Measurements from ENCODE around the gene ZNF500. TPM values are rescaled to one million over a fixed set of nuclear protein-coding genes. Genes with fewer than 3 reads are reported as not detected.
"Not testable (repeated sequence)": the region's sequence is repeated elsewhere in the genome, so short reads cannot be mapped to it uniquely, and the experiment has no call there.

Gene ZNF500
- total RNA-seq, 3 donors from 2014 or later: 8.2 to 17.0 (median 16.4) TPM

DNA sequence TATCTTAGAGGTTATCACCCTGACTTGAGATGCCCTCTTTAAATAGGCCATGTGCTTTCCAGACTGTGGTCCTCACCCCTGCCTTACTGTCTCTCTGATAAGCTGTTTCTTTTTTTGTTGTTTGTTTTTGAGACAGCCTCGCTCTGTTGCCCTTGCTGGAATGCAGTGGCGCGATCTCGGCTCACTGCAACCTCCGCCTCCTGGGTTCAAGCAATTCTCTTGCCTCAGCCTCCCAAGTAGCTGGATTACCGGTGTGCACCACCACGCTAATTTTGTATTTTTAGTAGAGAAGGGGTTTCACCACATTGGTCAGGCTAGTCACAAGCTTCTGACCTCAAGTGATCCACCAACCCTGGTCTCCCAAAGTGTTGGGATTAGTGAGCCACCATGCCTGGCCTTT is 21.9 kb upstream of the ZNF500 start:
- Histone ChIP-seq H3K9me3 (no peaks in the 10 kb centered on the region), H3K36me3 (no peaks in the 10 kb centered on the region), H3K27ac (no peak overlapping the region), H3K27me3 (no peaks in the 10 kb centered on the region), H3K4me1 (no peaks in the 10 kb centered on the region), H3K4me3 (no peak overlapping the region)
- no peak for TF ChIP-seq POLR2AphosphoS5 (IDR thresholded peaks at IDR 0.05)
- TF ChIP-seq, protein P1, sequence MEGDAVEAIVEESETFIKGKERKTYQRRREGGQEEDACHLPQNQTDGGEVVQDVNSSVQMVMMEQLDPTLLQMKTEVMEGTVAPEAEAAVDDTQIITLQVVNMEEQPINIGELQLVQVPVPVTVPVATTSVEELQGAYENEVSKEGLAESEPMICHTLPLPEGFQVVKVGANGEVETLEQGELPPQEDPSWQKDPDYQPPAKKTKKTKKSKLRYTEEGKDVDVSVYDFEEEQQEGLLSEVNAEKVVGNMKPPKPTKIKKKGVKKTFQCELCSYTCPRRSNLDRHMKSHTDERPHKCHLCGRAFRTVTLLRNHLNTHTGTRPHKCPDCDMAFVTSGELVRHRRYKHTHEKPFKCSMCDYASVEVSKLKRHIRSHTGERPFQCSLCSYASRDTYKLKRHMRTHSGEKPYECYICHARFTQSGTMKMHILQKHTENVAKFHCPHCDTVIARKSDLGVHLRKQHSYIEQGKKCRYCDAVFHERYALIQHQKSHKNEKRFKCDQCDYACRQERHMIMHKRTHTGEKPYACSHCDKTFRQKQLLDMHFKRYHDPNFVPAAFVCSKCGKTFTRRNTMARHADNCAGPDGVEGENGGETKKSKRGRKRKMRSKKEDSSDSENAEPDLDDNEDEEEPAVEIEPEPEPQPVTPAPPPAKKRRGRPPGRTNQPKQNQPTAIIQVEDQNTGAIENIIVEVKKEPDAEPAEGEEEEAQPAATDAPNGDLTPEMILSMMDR (IDR thresholded peaks at IDR 0.05): no peak
- no peak for TF ChIP-seq POLR2A (IDR thresholded peaks at IDR 0.05)
- DNase-seq (ENCODE audit: low spot score in 2 of 2): no peak
- intact Hi-C loops (cut with DNase I; ENCODE audit: low total_unique reads): no loop called here

DNA sequence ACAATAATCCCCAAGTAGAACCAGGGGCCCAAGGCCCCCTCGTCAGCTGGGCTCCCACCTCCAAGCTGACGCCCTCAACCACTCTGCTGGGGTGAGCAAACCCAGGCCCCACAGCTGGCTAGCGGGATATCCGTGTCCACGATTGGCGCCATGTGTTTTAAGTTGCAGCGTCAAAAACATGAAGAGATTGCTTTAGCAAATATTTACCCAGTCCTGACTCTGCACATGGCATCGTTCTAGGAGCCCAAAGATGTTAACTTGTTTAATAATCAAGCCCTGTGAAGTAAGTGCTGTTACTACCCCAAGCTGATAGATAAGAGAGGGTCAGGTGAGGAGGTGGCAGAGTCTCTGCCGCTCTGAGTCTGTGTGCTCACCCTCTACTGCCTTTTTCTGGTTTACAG is 21.5 kb upstream of the ZNF500 start:
- no peak overlapping the region for H3K27ac ChIP-seq
- intact Hi-C loops (cut with DNase I; ENCODE audit: low total_unique reads): no loop called here
- TF ChIP-seq POLR2A (IDR thresholded peaks at IDR 0.05) (no peak), POLR2AphosphoS5 (IDR thresholded peaks at IDR 0.05) (no peak)
- TF ChIP-seq, protein P1 (IDR thresholded peaks at IDR 0.05): no peak

DNA sequence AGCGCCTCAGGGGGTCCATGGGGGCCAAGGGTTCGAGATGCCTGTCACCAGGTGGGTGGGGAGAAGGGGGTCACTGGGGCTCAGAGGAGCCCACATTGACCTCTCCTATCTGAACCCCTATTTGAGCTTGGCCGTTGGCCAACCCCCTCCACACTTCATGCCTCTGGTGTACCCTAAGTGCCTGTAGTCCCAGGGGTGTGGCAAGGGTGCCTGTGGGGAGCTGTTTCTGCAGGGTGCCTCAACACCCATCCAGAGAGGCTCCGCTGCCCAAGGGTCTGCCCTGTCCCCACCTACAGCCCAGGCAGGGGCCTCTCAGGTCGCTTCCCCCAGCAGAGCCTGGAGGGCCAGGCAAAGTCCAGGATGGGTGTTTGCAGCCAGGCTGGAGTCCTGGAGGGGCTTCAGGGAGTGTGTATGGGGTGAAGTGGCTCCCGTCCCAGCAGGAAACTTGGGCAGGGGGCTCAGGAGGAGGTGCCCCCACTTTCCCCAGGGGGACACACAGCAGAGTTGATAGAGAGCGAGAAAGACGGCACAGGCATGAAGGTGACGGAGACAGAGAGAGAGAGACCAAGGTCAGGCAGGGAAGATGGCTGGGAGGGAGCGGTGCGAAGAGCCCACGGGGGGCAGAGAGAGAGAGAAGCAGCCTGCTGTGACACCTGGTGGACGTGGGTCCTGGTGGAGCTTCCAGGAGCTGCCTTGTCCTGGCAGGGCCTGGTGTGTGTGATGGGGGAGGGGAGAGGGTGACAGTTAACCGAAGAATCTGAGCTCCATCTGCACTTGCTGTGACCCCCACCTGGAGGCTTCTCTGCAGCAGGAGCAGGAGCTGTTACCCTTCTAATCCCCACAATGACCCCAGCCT is 20.9 kb upstream of the ZNF500 start, which contains the start of gene SEPTIN12:
Gene SEPTIN12, minus strand, starts transcription at position 719 of the 856 bp plus-strand sequence. Its CDS starts 700 bp downstream, at position 19.
- no peak for DNase-seq (ENCODE audit: low spot score in 2 of 2)
- no peak within 1 kb of the TSS for H3K4me3 ChIP-seq
- H3K36me3 ChIP-seq: no peaks in the 10 kb centered on the region
- no peaks in the 10 kb centered on the region for H3K9me3 ChIP-seq
- no peaks in the 10 kb centered on the region for H3K27me3 ChIP-seq
- H3K4me1 ChIP-seq: no peaks in the 10 kb centered on the region
- no peak within 1 kb of the TSS for H3K27ac ChIP-seq
- TF ChIP-seq POLR2A (IDR thresholded peaks at IDR 0.05) (no peak), POLR2AphosphoS5 (IDR thresholded peaks at IDR 0.05) (no peak)
- TF ChIP-seq, protein P1 (IDR thresholded peaks at IDR 0.05): no peak
- intact Hi-C loops (cut with DNase I; ENCODE audit: low total_unique reads): no loop called here

More for the DNA sequence above, 21.5 kb upstream of the ZNF500 start:
- H3K27me3 ChIP-seq: no peaks in the 10 kb centered on the region
- H3K4me3 ChIP-seq: no peak overlapping the region
- no peaks in the 10 kb centered on the region for H3K9me3 ChIP-seq
- DNase-seq (ENCODE audit: low spot score in 2 of 2): no peak
- no peaks in the 10 kb centered on the region for H3K4me1 ChIP-seq
- H3K36me3 ChIP-seq: no peaks in the 10 kb centered on the region

DNA sequence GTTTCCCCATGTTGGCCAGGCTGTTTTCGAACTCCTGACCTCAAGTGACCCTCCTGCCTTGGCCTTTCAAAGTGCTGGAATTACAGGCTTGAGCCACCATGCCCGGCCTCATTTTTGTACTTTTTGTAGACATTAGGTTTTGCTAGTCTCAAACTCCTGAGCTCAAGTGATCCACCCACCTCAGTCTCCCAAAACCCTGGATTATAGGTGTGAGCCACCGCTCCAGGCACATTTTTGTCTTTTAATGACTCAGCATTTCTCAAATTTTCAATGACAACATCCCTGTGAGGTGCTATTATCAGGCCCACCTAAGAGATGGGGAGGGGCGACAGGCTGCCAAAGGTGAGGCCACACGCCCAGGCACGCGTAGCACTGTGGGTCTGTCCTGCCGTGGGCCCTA is 20.1 kb upstream of the ZNF500 start:
- TF ChIP-seq, protein P1 (IDR thresholded peaks at IDR 0.05): no peak
- no peak for TF ChIP-seq POLR2A (IDR thresholded peaks at IDR 0.05)
- no peak for TF ChIP-seq POLR2AphosphoS5 (IDR thresholded peaks at IDR 0.05)
- intact Hi-C loops (cut with DNase I; ENCODE audit: low total_unique reads): no loop called here
- Histone ChIP-seq H3K27me3 (no peaks in the 10 kb centered on the region), H3K9me3 (no peaks in the 10 kb centered on the region), H3K36me3 (no peaks in the 10 kb centered on the region), H3K4me3 (no peak overlapping the region), H3K27ac (no peak overlapping the region), H3K4me1 (no peaks in the 10 kb centered on the region)
- DNase-seq (ENCODE audit: low spot score in 2 of 2): no peak

DNA sequence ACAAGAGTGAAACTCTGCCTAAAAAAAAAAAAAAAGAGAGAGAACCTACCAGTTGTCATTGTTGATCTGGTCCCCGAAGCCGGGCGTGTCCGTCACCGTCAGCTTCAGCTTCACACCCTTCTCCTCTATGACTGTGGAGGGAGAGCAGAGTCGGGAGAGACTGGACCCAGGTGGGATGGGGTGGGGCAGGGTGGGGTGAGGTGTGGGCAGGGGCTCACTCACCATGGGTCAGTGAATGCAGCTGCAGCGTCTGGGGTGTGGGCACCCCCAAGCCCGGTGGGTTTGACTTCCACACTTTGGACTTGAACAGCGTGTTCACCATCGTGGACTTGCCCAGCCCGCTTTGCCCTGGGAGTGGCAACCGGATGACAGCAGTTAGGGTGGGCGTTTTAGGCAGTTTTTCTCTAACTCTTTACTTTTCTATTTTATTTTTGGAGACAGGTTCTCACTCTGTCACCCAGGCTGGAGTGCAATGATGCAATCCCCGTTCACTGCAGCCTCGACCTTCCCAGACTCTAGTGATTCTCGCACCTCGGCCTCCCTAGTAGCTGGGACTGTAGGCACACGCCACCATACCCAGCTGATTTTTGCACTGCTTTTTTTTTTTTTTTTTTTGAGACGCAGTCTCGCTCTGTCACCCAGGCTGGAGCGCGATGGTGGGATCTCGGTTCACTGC is 18.9 kb upstream of the ZNF500 start:
- intact Hi-C loops (cut with DNase I; ENCODE audit: low total_unique reads): no loop called here
- Histone ChIP-seq H3K9me3 (no peaks in the 10 kb centered on the region), H3K4me3 (no peak overlapping the region), H3K36me3 (no peaks in the 10 kb centered on the region), H3K27ac (no peak overlapping the region), H3K4me1 (no peaks in the 10 kb centered on the region), H3K27me3 (no peaks in the 10 kb centered on the region)
- DNase-seq (ENCODE audit: low spot score in 2 of 2): no peak
- no peak for TF ChIP-seq POLR2AphosphoS5 (IDR thresholded peaks at IDR 0.05)
- TF ChIP-seq POLR2A (IDR thresholded peaks at IDR 0.05): no peak
- TF ChIP-seq, protein P1 (IDR thresholded peaks at IDR 0.05): no peak

DNA sequence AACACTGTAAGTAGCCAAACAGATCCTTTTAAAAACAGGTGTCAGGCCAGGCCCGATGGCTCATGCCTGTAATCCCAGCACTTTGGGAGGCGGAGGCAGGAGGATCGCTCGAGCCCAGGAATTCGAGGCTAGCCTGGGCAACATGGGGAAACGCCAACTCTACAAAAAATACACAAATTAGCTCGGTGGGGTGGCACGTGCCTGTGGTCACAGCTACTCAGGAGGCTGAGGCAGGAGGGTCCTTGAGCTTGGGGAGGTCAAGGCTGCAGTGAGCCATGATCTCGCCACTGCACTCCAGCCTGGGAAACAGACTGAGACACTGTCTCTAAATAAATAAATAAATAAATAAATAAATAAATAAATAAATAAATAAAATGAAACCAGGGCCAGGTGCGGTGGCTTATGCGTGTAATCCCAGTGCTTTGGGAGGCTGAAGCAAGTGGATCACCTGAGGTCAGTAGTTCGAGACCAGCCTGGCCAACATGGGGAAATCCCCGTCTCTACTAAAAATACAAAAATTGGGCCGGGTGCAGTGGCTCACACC is 17.6 kb upstream of the ZNF500 start:
- H3K4me1 ChIP-seq; intact Hi-C loops (cut with DNase I; ENCODE audit: low total_unique reads); H3K27ac ChIP-seq; H3K27me3 ChIP-seq; H3K36me3 ChIP-seq; H3K9me3 ChIP-seq; DNase-seq (ENCODE audit: low spot score in 2 of 2); H3K4me3 ChIP-seq: not testable (repeated sequence)
